HG03039 (cell line): ENCODE data around the gene CINP.
"Not testable (repeated sequence)": the region's sequence is repeated elsewhere in the genome, so short reads cannot be mapped to it uniquely, and the experiment has no call there.

Source experiments
- ATAC-seq: cut with Tn5 transposase; IDR thresholded peaks from one replicate; pipeline ENCODE4 v1.9.1; 2021; ENCODE audit warnings: mild to moderate bottlenecking, moderate library complexity; ENCODE audit not compliant: unreplicated experiment

The CINP gene

GRCh38 chr14:102356280-102356679 is 6.4 kb downstream of the CINP start:
- no peak for ATAC-seq

GRCh38 chr14:102353126-102353619 is 9.5 kb downstream of the CINP start:
- ATAC-seq, result no peak

- ATAC-seq, result no peak
These were observed 10.5 kb downstream of the CINP start for GRCh38 chr14:102352213-102352612.

GRCh38 chr14:102351593-102351992 is 11.1 kb downstream of the CINP start:
- ATAC-seq, result not testable (repeated sequence)

GRCh38 chr14:102351023-102351422 is 11.7 kb downstream of the CINP start:
- no peak for ATAC-seq

GRCh38 chr14:102348376-102348775 is 14.3 kb downstream of the CINP start:
- no peak for ATAC-seq

- ATAC-seq, result no peak
These were observed 16.0 kb downstream of the CINP start for GRCh38 chr14:102346645-102347044.

GRCh38 chr14:102345232-102345631 is 17.5 kb downstream of the CINP start:
- no peak for ATAC-seq

- ATAC-seq, result no peak
These were observed 18.2 kb downstream of the CINP start for GRCh38 chr14:102344485-102344884.

GRCh38 chr14:102344084-102344483 is 18.6 kb downstream of the CINP start:
- ATAC-seq, result no peak

- no peak for ATAC-seq
These were observed 20.5 kb downstream of the CINP start for GRCh38 chr14:102342238-102342637.

- ATAC-seq, result no peak
These were observed 21.1 kb downstream of the CINP start for GRCh38 chr14:102341566-102341965.

- ATAC-seq, result no peak
These were observed 24.0 kb downstream of the CINP start for GRCh38 chr14:102338724-102339123.

GRCh38 chr14:102335163-102335562 is 27.5 kb downstream of the CINP start:
- no peak for ATAC-seq

- no peak for ATAC-seq
These were observed 28.6 kb downstream of the CINP start for GRCh38 chr14:102333795-102334705.

GRCh38 chr14:102333390-102333789 is 29.3 kb downstream of the CINP start:
- no peak for ATAC-seq

GRCh38 chr14:102330806-102331205 is 31.9 kb downstream of the CINP start:
- no peak for ATAC-seq

GRCh38 chr14:102329381-102329780 is 33.3 kb downstream of the CINP start:
- not testable (repeated sequence) for ATAC-seq

GRCh38 chr14:102326583-102326982 is 36.1 kb downstream of the CINP start:
- ATAC-seq, result no peak

GRCh38 chr14:102325791-102326345 is 36.8 kb downstream of the CINP start:
- ATAC-seq, result no peak

GRCh38 chr14:102323102-102323501 is 39.6 kb downstream of the CINP start:
- no peak for ATAC-seq
